Nucleus accumbens (tissue), 56 donors: ENCODE measurements around the gene TERB1.
A peak's percentile ranks its signal among the peaks of the same experiment; 100 is the strongest.

ENCODE experiments used
- DNase-seq, 56 donors: peaks; one replicate each; lab custom pipeline; 2025; lab: John Stamatoyannopoulos, UW

TERB1 gene

DNA sequence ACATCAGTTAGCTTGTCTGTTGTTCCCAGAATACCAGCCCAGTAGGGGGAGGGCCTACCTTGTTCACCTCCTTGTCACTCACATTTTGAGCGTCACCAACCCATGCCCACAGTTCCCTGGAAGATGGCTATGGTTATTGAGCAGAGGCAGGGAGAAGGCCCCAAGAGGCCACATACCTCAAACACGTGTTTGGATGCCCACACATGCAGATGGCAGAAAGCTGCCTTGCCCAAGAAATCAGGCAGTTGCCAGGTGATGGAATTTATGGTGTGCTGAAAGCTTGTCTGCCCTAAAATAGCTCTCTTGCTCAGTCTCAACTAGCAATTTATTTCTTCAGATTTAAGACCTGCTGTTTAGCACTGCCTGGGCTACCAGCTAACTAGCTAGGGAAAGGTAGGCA, 88.3 kb downstream of the TERB1 start:
- peak in 21 of 56 donors; percentile 12 to 67 (median 35) for DNase-seq

GRCh38 chr16:66712512-66712911, 88.9 kb downstream of the TERB1 start:
- DNase-seq: no peak

DNA sequence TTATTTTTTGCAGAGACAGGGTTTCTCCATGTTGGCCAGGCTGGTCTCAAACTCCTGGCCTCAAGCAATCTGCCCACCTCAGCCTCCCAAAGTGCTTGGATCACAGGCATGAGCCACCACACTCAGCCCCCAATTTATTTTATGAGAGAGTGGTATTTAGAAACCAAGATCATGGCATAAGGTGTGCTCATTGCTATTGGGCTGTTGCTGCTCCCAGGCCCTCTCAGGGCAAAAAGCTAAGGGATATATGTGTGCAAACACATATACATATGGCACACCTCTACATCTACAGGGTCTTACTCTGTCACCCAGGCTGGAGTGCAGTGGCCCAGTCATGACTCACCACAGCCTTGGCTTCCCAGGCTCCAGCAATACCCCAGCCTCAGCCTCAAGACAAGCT, 89.8 kb downstream of the TERB1 start:
- no peak for DNase-seq

- peak in 5 of 56 donors; percentile 8 to 51 (median 11) for DNase-seq
These were observed 94.9 kb downstream of the TERB1 start for GRCh38 chr16:66706506-66706880.

- DNase-seq: peak in 8 of 56 donors; percentile 9 to 39 (median 15)
These were observed 95.4 kb downstream of the TERB1 start for GRCh38 chr16:66705790-66706505.
